ENCODE measurements around the gene KIF6.

- TF ChIP-seq CTCF (IDR thresholded peaks at IDR 0.05), result no peak
- no peak for TF ChIP-seq POLR2A (IDR thresholded peaks at IDR 0.05)
Observed at GRCh38 chr6:39587080-39587479, 138.1 kb downstream of the KIF6 start.

Data from uterus (tissue), 2 donors.